SK-N-MC (cell line): ENCODE data around the gene RASSF10.

Experiments used
- EZH2 ChIP-seq: fragments of 200-600 bp; sonication (generic); IDR thresholded peaks from one replicate; pipeline ENCODE4 v1.6.1; 2017; ENCODE audit warnings: antibody characterized with exemption
- FOXP2 ChIP-seq: optimal IDR thresholded peaks from 2 replicates; pipeline ENCODE3; 2011; ENCODE audit warnings: mild to moderate bottlenecking, moderate library complexity; ENCODE audit not compliant: insufficient read depth; ENCODE audit errors: extremely low read length, control extremely low read depth
- POLR2AphosphoS5 ChIP-seq: IDR thresholded peaks from 2 replicates; pipeline ENCODE4 v1.6.1; 2012; ENCODE audit warnings: mild to moderate bottlenecking, low read depth, low read length, borderline replicate concordance

- TF ChIP-seq EZH2 (no peak), POLR2AphosphoS5 (no peak), FOXP2 (no peak)
Measured at GRCh38 chr11:12968826-12969225, 40.3 kb upstream of the RASSF10 start.
